ENCODE data around the gene HDAC11. TPM values are rescaled to one million over a fixed set of nuclear protein-coding genes. Genes with fewer than 3 reads are reported as not detected.

The HDAC11 gene
- total RNA-seq, 1 experiment from 2014 or later: 12.0 TPM

DNA sequence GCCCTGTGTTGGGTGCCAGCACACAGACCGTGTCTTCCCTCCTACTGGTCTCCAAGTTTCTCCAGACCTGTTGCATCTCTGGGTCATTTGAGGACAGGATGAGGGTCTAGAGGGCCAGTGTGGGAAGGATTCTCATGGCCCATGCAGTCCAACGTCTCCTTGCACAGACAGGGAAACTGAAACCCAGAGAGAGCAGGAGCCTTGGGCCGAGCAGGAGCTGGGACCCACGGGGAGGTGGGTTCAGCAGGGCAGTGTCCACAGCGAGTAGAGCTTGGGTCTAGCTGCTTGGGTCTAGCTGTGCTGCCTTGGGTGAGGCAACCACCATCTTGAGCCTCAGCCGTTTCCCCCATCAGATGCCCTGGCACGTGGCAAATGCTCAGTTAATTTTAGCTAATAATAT, 32.3 kb downstream of the HDAC11 start:
- DNase-seq (ENCODE audit: low spot score) (no peak), ATAC-seq (no peak)
- CTCF ChIA-PET: interaction anchor here (1.3 to 1.5 kb wide), 3 partner anchors 13 to 136 kb away, joined by 3 to 4 read pairs (median 3); no protein-coding TSS in a partner anchor
- no peak overlapping the region for H3K27ac Mint-ChIP-seq
- H3K9me3 Mint-ChIP-seq: no peaks in the 10 kb centered on the region
- H3K4me1 Mint-ChIP-seq: peaks cover 5% of the 10 kb centered on the region
- no peaks in the 10 kb centered on the region for H3K36me3 Mint-ChIP-seq
- TF ChIP-seq IRF2 (CRISPR knock-in tag; IDR thresholded peaks at IDR 0.05; ENCODE audit: borderline replicate concordance, low read depth) (no peak), ZNF138 (CRISPR knock-in tag; conservative IDR thresholded peaks at IDR 0.05) (no peak), FOXJ3 (CRISPR knock-in tag; IDR thresholded peaks at IDR 0.05; ENCODE audit: borderline replicate concordance) (no peak), CBFB (CRISPR knock-in tag; IDR thresholded peaks at IDR 0.05; ENCODE audit: low read depth) (no peak), MXD4 (CRISPR knock-in tag; IDR thresholded peaks at IDR 0.05; ENCODE audit: borderline replicate concordance) (no peak), NFATC4 (CRISPR knock-in tag; IDR thresholded peaks at IDR 0.05) (no peak), ELF4 (CRISPR knock-in tag; IDR thresholded peaks at IDR 0.05; ENCODE audit: low read depth) (no peak), ZNF423 (CRISPR knock-in tag; IDR thresholded peaks at IDR 0.05) (no peak), NR1H2 (CRISPR knock-in tag; IDR thresholded peaks at IDR 0.05) (no peak), JAZF1 (CRISPR knock-in tag; IDR thresholded peaks at IDR 0.05) (no peak), GTF2I (CRISPR knock-in tag; conservative IDR thresholded peaks at IDR 0.05) (no peak)
- TF ChIP-seq, protein P1, sequence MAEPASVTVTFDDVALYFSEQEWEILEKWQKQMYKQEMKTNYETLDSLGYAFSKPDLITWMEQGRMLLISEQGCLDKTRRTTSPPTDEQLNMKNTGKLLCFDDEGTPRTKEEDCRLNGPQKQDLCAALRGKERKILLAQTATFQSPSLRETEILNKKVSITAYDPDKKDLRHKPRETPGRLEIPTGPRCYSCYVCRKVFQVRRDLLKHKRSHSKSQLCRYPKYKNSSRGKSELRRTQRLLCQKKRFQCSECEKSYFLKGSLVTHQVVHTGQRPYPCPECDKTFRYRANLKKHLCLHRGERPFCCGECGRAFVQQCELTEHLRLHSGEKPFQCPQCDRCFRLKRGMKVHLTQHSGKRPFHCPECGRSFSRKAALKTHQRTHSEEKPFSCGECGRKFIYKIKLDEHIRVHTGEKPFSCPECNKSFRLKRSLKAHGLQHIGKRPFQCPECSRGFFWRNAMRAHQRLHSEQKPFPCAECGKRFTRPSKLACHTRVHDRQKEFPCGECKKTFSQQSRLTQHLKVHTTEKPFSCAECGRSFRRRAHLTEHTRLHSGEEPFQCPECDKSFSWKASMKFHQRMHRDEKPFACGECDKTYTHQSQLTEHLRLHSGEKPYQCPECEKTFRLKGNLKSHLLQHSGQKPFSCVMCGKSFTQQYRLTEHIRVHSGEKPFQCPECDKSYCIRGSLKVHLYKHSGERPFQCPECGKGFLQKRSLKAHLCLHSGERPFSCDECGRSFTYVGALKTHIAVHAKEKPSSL (CRISPR knock-in tag; conservative IDR thresholded peaks at IDR 0.05): no peak
- TF ChIP-seq, protein P2, sequence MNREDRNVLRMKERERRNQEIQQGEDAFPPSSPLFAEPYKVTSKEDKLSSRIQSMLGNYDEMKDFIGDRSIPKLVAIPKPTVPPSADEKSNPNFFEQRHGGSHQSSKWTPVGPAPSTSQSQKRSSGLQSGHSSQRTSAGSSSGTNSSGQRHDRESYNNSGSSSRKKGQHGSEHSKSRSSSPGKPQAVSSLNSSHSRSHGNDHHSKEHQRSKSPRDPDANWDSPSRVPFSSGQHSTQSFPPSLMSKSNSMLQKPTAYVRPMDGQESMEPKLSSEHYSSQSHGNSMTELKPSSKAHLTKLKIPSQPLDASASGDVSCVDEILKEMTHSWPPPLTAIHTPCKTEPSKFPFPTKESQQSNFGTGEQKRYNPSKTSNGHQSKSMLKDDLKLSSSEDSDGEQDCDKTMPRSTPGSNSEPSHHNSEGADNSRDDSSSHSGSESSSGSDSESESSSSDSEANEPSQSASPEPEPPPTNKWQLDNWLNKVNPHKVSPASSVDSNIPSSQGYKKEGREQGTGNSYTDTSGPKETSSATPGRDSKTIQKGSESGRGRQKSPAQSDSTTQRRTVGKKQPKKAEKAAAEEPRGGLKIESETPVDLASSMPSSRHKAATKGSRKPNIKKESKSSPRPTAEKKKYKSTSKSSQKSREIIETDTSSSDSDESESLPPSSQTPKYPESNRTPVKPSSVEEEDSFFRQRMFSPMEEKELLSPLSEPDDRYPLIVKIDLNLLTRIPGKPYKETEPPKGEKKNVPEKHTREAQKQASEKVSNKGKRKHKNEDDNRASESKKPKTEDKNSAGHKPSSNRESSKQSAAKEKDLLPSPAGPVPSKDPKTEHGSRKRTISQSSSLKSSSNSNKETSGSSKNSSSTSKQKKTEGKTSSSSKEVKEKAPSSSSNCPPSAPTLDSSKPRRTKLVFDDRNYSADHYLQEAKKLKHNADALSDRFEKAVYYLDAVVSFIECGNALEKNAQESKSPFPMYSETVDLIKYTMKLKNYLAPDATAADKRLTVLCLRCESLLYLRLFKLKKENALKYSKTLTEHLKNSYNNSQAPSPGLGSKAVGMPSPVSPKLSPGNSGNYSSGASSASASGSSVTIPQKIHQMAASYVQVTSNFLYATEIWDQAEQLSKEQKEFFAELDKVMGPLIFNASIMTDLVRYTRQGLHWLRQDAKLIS (CRISPR knock-in tag; IDR thresholded peaks at IDR 0.05; ENCODE audit: borderline replicate concordance): no peak
- TF ChIP-seq, protein P3, sequence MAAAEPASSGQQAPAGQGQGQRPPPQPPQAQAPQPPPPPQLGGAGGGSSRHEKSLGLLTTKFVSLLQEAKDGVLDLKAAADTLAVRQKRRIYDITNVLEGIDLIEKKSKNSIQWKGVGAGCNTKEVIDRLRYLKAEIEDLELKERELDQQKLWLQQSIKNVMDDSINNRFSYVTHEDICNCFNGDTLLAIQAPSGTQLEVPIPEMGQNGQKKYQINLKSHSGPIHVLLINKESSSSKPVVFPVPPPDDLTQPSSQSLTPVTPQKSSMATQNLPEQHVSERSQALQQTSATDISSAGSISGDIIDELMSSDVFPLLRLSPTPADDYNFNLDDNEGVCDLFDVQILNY (CRISPR knock-in tag; IDR thresholded peaks at IDR 0.05): no peak
- TF ChIP-seq, protein P4, sequence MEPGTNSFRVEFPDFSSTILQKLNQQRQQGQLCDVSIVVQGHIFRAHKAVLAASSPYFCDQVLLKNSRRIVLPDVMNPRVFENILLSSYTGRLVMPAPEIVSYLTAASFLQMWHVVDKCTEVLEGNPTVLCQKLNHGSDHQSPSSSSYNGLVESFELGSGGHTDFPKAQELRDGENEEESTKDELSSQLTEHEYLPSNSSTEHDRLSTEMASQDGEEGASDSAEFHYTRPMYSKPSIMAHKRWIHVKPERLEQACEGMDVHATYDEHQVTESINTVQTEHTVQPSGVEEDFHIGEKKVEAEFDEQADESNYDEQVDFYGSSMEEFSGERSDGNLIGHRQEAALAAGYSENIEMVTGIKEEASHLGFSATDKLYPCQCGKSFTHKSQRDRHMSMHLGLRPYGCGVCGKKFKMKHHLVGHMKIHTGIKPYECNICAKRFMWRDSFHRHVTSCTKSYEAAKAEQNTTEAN (CRISPR knock-in tag; IDR thresholded peaks at IDR 0.05): no peak
- POLR2A ChIA-PET: no interaction called here
- no peak overlapping the region for H3K4me3 Mint-ChIP-seq
- H3K27me3 Mint-ChIP-seq (ENCODE audit: low read depth): no peaks in the 10 kb centered on the region; the same call in 1 of the 2 replicates

DNA sequence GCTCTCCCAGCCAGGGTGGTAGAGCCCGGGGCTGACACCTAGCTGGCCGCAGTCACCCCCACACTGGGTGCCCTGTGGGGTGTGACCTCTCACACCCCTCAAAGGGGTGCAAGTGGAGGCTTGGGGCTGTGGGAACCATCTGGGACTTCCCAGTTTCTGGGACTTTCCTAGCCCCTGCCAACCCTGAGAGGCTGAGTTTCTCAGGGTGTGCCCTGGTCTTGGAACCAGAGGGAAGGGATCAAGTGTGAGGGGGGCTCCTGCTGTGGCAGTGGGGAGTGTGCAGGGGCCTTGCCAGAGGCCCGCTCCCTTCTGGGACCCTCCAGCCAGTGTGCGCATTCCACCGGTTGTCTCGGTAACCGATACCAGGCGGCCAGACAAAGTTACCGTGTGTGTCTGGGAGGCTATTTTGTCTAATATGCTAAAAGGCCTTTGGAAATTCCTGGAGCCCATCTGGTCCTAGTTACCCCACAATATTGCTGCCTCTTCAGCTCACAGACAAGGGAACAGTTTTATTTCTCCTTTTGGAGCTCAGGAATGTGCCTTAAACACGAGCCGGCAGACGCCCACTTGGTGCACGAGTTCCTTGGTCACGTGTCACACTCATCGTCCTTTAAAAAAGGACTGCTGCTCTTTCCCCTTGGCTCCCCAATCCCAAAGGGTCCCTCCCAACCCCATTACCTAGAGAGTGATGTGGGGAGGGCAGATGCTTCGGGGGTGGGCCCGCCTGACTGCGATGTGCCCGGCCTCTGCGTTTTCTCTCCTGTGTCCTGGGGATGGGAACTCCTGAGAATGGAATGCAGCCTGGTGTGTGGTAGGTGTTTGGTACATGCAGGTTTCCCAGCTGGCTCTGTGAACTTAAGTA, 33.2 kb downstream of the HDAC11 start:
- Mint-ChIP-seq H3K27me3 (ENCODE audit: low read depth) (no peaks in the 10 kb centered on the region; the same call in 1 of the 2 replicates), H3K4me1 (no peaks in the 10 kb centered on the region), H3K9me3 (no peaks in the 10 kb centered on the region), H3K27ac (no peak overlapping the region), H3K36me3 (no peaks in the 10 kb centered on the region), H3K4me3 (no peak overlapping the region)
- DNase-seq (ENCODE audit: low spot score) (no peak), ATAC-seq (no peak)
- ChIA-PET CTCF (interaction anchor here (0.9 to 2.3 kb wide), 4 partner anchors 14 to 135 kb away, joined by 3 to 9 read pairs (median 5); no protein-coding TSS in a partner anchor), POLR2A (no interaction called here)
- no peak for TF ChIP-seq SOX15 (CRISPR knock-in tag; IDR thresholded peaks at IDR 0.05)
- TF ChIP-seq, protein P5, sequence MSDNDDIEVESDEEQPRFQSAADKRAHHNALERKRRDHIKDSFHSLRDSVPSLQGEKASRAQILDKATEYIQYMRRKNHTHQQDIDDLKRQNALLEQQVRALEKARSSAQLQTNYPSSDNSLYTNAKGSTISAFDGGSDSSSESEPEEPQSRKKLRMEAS (CRISPR knock-in tag; IDR thresholded peaks at IDR 0.05): no peak
- TF ChIP-seq ATF1 (CRISPR knock-in tag; IDR thresholded peaks at IDR 0.05): no peak
- no peak for TF ChIP-seq ESRRA (CRISPR knock-in tag; IDR thresholded peaks at IDR 0.05; ENCODE audit: borderline replicate concordance)
- TF ChIP-seq FOXK1 (CRISPR knock-in tag; IDR thresholded peaks at IDR 0.05): no peak
- no peak for TF ChIP-seq HMGA2 (CRISPR knock-in tag; IDR thresholded peaks at IDR 0.05)
- TF ChIP-seq NR1H2 (CRISPR knock-in tag; IDR thresholded peaks at IDR 0.05): no peak
- no peak for TF ChIP-seq ZNF232 (CRISPR knock-in tag; IDR thresholded peaks at IDR 0.05)
- TF ChIP-seq, protein P6, sequence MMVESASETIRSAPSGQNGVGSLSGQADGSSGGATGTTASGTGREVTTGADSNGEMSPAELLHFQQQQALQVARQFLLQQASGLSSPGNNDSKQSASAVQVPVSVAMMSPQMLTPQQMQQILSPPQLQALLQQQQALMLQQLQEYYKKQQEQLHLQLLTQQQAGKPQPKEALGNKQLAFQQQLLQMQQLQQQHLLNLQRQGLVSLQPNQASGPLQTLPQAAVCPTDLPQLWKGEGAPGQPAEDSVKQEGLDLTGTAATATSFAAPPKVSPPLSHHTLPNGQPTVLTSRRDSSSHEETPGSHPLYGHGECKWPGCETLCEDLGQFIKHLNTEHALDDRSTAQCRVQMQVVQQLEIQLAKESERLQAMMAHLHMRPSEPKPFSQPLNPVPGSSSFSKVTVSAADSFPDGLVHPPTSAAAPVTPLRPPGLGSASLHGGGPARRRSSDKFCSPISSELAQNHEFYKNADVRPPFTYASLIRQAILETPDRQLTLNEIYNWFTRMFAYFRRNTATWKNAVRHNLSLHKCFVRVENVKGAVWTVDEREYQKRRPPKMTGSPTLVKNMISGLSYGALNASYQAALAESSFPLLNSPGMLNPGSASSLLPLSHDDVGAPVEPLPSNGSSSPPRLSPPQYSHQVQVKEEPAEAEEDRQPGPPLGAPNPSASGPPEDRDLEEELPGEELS (CRISPR knock-in tag; IDR thresholded peaks at IDR 0.05): no peak
- TF ChIP-seq, protein P3 (CRISPR knock-in tag; IDR thresholded peaks at IDR 0.05): no peak
- no peak for TF ChIP-seq NFE2L1 (CRISPR knock-in tag; IDR thresholded peaks at IDR 0.05)
